HUES6 (cell line): ENCODE results near the gene SLC13A2.
"Not testable (repeated sequence)": the region's sequence is repeated elsewhere in the genome, so short reads cannot be mapped to it uniquely, and the experiment has no call there.

ENCODE experiments used
- H3K27ac ChIP-seq: 2 replicates; pipeline ENCODE4 v1.7.0; 2013; ENCODE audit warnings: low read depth, mild to moderate bottlenecking, low read length, inconsistent platforms
- H3K27me3 ChIP-seq: 2 replicates; pipeline ENCODE4 v1.6.1; 2013; ENCODE audit warnings: low read length; ENCODE audit not compliant: control insufficient read depth, insufficient read depth
- H3K36me3 ChIP-seq: 2 replicates; pipeline ENCODE4 v1.6.1; 2013; ENCODE audit warnings: low read length; ENCODE audit not compliant: control insufficient read depth, insufficient read depth
- H3K4me1 ChIP-seq: 2 replicates; pipeline ENCODE4 v1.6.1; 2013; ENCODE audit warnings: low read length; ENCODE audit not compliant: control insufficient read depth, insufficient read depth
- H3K4me3 ChIP-seq: 2 replicates; pipeline ENCODE4 v1.5.1; 2013; ENCODE audit warnings: low read depth, low read length
- H3K9ac ChIP-seq: one replicate; pipeline ENCODE4 v1.6.1; 2013; ENCODE audit warnings: mild to moderate bottlenecking, low read length
- H3K9me3 ChIP-seq: 2 replicates; pipeline ENCODE4 v1.6.1; 2013; ENCODE audit warnings: low read depth, low read length; ENCODE audit not compliant: control insufficient read depth, insufficient read depth

SLC13A2 gene

DNA sequence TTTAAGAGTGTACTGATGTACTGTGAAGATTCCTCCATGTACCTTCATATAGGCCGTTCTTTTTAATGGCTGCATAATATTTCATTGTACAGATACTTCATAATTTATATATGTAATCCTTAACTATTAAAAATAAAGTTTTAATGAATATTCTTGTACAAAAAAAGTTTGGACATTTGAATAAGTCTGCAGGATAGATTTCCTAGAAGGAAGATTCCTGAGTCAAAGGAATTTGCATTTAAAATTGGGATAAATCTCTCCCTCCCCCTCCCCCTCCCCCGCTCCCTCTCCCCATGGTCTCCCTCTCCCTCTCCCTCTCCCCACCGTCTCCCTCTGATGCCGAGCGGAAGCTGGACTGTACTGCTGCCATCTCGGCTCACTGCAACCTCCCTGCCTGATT, 15.6 kb upstream of the SLC13A2 start:
- no peak overlapping the region for H3K27ac ChIP-seq

DNA sequence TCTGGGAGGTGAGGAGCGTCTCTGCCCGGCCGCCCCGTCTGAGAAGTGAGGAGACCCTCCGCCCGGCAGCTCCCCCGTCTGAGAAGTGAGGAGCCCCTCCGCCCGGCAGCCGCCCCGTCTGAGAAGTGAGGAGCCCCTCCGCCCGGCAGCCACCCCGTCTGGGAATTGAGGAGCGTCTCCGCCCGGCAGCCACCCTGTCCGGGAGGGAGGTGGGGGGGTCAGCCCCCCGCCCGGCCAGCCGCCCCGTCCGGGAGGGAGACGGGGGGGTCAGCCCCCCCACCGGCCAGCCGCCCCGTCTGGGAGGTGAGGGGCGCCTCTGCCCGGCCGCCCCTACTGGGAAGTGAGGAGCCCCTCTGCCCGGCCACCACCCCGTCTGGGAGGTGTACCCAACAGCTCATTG, 14.6 kb upstream of the SLC13A2 start:
- H3K9ac ChIP-seq, H3K9me3 ChIP-seq, H3K27me3 ChIP-seq, H3K27ac ChIP-seq, H3K4me1 ChIP-seq, H3K36me3 ChIP-seq, H3K4me3 ChIP-seq: not testable (repeated sequence)

More for the DNA sequence above, 15.6 kb upstream of the SLC13A2 start:
- no peaks in the 10 kb centered on the region for H3K36me3 ChIP-seq
- H3K4me1 ChIP-seq = no peaks in the 10 kb centered on the region
- no peaks in the 10 kb centered on the region for H3K27me3 ChIP-seq
- H3K4me3 ChIP-seq = no peak overlapping the region
- 0 out of 2 replicates have a peak, but pooled peaks cover 4% of the 10 kb centered on the region for H3K9me3 ChIP-seq
- H3K9ac ChIP-seq = no peak overlapping the region

GRCh38 chr17:28460901-28461300, 12.5 kb upstream of the SLC13A2 start:
- no peak overlapping the region for H3K9ac ChIP-seq
- H3K4me1 ChIP-seq = no peaks in the 10 kb centered on the region
- H3K4me3 ChIP-seq = no peak overlapping the region
- H3K27me3 ChIP-seq = peaks cover 3% of the 10 kb centered on the region; the same call in 1 of the 2 replicates
- H3K27ac ChIP-seq = no peak overlapping the region
- H3K36me3 ChIP-seq = no peaks in the 10 kb centered on the region
- 0 out of 2 replicates have a peak, but pooled peaks cover 4% of the 10 kb centered on the region for H3K9me3 ChIP-seq

GRCh38 chr17:28466001-28466400, 7.4 kb upstream of the SLC13A2 start:
- no peaks in the 10 kb centered on the region for H3K9me3 ChIP-seq
- H3K36me3 ChIP-seq = no peaks in the 10 kb centered on the region
- H3K9ac ChIP-seq = no peak overlapping the region
- no peaks in the 10 kb centered on the region for H3K4me1 ChIP-seq
- no peak overlapping the region for H3K27ac ChIP-seq
- H3K27me3 ChIP-seq = peaks cover 3% of the 10 kb centered on the region; the same call in 1 of the 2 replicates
- no peak overlapping the region for H3K4me3 ChIP-seq

- H3K4me1 ChIP-seq = no peaks in the 10 kb centered on the region
- no peaks in the 10 kb centered on the region for H3K9me3 ChIP-seq
- no peaks in the 10 kb centered on the region for H3K36me3 ChIP-seq
- H3K27me3 ChIP-seq = peaks cover 3% of the 10 kb centered on the region; the same call in 1 of the 2 replicates
- no peak overlapping the region for H3K9ac ChIP-seq
- no peak overlapping the region for H3K27ac ChIP-seq
- H3K4me3 ChIP-seq = no peak overlapping the region
Observed at GRCh38 chr17:28466521-28467048, 6.9 kb upstream of the SLC13A2 start.

GRCh38 chr17:28467456-28468025, 5.9 kb upstream of the SLC13A2 start:
- H3K27ac ChIP-seq = no peak overlapping the region
- no peak overlapping the region for H3K9ac ChIP-seq
- peaks cover 3% of the 10 kb centered on the region; the same call in 1 of the 2 replicates for H3K27me3 ChIP-seq
- H3K9me3 ChIP-seq = no peaks in the 10 kb centered on the region
- H3K4me1 ChIP-seq = no peaks in the 10 kb centered on the region
- H3K4me3 ChIP-seq = no peak overlapping the region
- no peaks in the 10 kb centered on the region for H3K36me3 ChIP-seq

- H3K4me1 ChIP-seq, H3K4me3 ChIP-seq, H3K27ac ChIP-seq, H3K9me3 ChIP-seq, H3K36me3 ChIP-seq, H3K27me3 ChIP-seq, H3K9ac ChIP-seq: not testable (repeated sequence)
Observed at GRCh38 chr17:28468033-28468735, 5.3 kb upstream of the SLC13A2 start.

DNA sequence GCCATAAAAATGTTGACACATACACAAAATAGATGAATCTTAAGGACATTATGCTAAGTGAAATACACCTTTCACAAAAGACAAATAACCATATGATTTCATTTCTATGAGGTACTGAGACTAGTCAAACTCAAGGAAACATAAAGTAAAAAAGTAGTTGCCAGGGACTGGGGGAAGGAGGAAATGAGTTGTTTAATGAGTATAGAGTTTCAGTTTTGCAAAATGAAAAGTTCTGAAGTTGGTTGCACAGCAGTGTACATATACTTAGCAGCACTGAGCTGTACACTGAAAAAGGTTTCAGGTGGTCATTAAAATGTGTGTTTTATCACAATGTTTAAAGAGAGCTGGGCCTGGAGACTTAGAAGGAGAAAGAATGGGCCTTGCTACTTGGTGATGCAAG, 4.7 kb upstream of the SLC13A2 start:
- no peak overlapping the region for H3K4me3 ChIP-seq
- no peaks in the 10 kb centered on the region for H3K36me3 ChIP-seq
- H3K9me3 ChIP-seq = no peaks in the 10 kb centered on the region
- H3K9ac ChIP-seq = no peak overlapping the region
- peaks cover 3% of the 10 kb centered on the region; the same call in 1 of the 2 replicates for H3K27me3 ChIP-seq
- H3K27ac ChIP-seq = no peak overlapping the region
- no peaks in the 10 kb centered on the region for H3K4me1 ChIP-seq

GRCh38 chr17:28469376-28469775, 4.1 kb upstream of the SLC13A2 start:
- H3K9me3 ChIP-seq = no peaks in the 10 kb centered on the region
- H3K27me3 ChIP-seq = peaks cover 3% of the 10 kb centered on the region; the same call in 1 of the 2 replicates
- no peaks in the 10 kb centered on the region for H3K4me1 ChIP-seq
- no peaks in the 10 kb centered on the region for H3K36me3 ChIP-seq
- H3K4me3 ChIP-seq = no peak overlapping the region
- no peak overlapping the region for H3K9ac ChIP-seq
- H3K27ac ChIP-seq = no peak overlapping the region

DNA sequence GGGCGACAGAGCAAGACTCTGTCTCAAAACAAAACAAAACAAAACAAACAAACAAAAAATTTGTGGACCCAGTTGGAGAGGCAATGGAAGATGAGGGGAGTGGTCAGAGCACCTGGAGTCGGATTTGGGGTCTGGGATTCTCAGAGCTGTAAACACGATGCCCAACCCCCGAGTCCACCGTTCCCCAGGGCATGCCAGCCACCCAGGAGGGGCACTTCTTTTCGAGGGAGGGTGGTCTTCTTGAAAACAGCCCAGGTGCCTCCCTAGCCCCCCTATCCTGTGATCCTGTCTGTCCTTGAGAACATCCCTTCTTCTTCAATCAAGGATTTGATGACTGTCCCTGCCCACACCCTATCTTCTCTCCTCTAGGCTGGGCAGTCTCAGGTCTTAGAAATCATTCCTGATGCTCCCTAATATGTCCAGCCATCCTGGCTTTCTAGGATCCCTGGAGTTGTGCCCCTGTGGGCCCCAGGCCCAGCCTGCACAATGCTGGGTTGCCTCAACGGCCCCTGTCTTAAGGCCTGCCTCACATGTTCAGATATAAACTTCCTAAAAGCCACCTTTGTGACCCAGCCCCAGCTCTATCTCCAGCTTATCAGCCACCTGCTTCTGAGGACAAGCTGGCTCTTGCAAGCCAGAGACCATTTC, 3.1 kb upstream of the SLC13A2 start:
- H3K9ac ChIP-seq = no peak overlapping the region
- no peak overlapping the region for H3K4me3 ChIP-seq
- H3K27ac ChIP-seq = no peak overlapping the region
- no peaks in the 10 kb centered on the region for H3K4me1 ChIP-seq
- H3K36me3 ChIP-seq = no peaks in the 10 kb centered on the region
- no peaks in the 10 kb centered on the region for H3K9me3 ChIP-seq
- H3K27me3 ChIP-seq = no peaks in the 10 kb centered on the region

DNA sequence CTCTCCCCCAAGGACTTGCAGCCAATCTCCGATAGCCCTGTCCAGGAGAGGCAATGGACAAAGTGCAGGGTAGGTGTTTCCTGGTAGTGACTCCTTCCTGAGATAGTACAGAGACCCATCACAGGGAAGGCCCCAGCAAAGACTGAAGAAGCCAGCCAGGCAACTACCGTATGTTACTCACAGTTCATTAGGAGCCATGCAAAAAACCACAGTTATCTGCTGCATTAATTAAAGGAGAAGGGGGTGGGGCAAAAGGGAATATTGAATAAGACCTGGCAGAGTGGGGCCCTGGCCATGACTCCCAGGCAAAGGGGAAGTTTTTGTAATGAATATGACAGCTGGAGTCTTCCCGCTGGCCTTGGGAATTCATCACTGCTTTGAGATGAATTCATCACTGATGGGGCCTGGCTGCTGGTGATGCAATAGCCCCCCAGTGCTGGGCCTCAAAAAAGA, 2.5 kb upstream of the SLC13A2 start:
- Histone ChIP-seq H3K36me3 (no peaks in the 10 kb centered on the region), H3K27me3 (no peaks in the 10 kb centered on the region), H3K27ac (no peak overlapping the region), H3K9me3 (no peaks in the 10 kb centered on the region), H3K9ac (no peak overlapping the region), H3K4me1 (no peaks in the 10 kb centered on the region), H3K4me3 (no peak overlapping the region)
